ENCODE measurements around the gene APP.

GRCh38 chr21:25885405-25885804, 285.2 kb downstream of the APP start:
- TF ChIP-seq POLR2AphosphoS5 (IDR thresholded peaks at IDR 0.05) (no peak), POLR2A (IDR thresholded peaks at IDR 0.05) (no peak), CTCF (IDR thresholded peaks at IDR 0.05) (no peak), EP300 (IDR thresholded peaks at IDR 0.05; ENCODE audit: low read depth) (no peak)
